A673 (cell line): ENCODE measurements around the gene ACIN1. TPM values are rescaled to one million over a fixed set of nuclear protein-coding genes. Genes with fewer than 3 reads are reported as not detected.

Experiments used
- BruUV-seq: library from RNA; stranded (reverse); fragments of 400-500 nt; replicated peaks from 2 replicates; lab custom pipeline; 2021; lab: Mats Ljungman, UMichigan
- CTCF ChIA-PET: fragments of 300-600 bp; sonication (Branson Sonifier 250); formaldehyde crosslinking; loops from one replicate; lab custom pipeline; 2022; ENCODE audit warnings: antibody characterized with exemption; lab: Charles Lee
- POLR2A ChIA-PET: fragments of 300-600 bp; sonication (Branson Sonifier 250); formaldehyde crosslinking; loops from one replicate; lab custom pipeline; 2022; ENCODE audit warnings: antibody characterized with exemption; ENCODE audit not compliant: low non-redundant PET; lab: Charles Lee
- DNase-seq: peaks from one replicate; pipeline ENCODE4 v3.0.0-alpha.2; 2015; ENCODE audit warnings: low spot score
- H3K27ac ChIP-seq: fragments of 200-600 bp; sonication (generic); 2 replicates; pipeline ENCODE4 v1.5.1; 2016; ENCODE audit warnings: mixed run types, low read depth, mild to moderate bottlenecking, mixed read lengths, antibody characterized with exemption, low read length; ENCODE audit not compliant: poor library complexity, severe bottlenecking
- H3K27me3 ChIP-seq: fragments of 200-600 bp; sonication (generic); replicated peaks from 2 replicates; pipeline ENCODE4 v1.6.1; 2017; ENCODE audit warnings: mixed run types, low read depth, mild to moderate bottlenecking, mixed read lengths, antibody characterized with exemption, low read length; ENCODE audit not compliant: insufficient read depth, poor library complexity
- H3K36me3 ChIP-seq: fragments of 200-600 bp; sonication (generic); 2 replicates; pipeline ENCODE4 v1.6.1; 2016; ENCODE audit warnings: mixed run types, mild to moderate bottlenecking, mixed read lengths, antibody characterized with exemption, low read length; ENCODE audit not compliant: insufficient read depth, poor library complexity, severe bottlenecking
- H3K4me1 ChIP-seq: fragments of 200-600 bp; sonication (generic); 2 replicates; pipeline ENCODE4 v1.6.1; 2017; ENCODE audit warnings: mixed run types, mild to moderate bottlenecking, mixed read lengths, antibody characterized with exemption, low read length; ENCODE audit not compliant: insufficient read depth, poor library complexity, severe bottlenecking
- H3K4me3 ChIP-seq: fragments of 200-600 bp; sonication (generic); 2 replicates; pipeline ENCODE4 v1.5.1; 2016; ENCODE audit warnings: low read depth, mixed run types, mild to moderate bottlenecking, mixed read lengths, low read length; ENCODE audit not compliant: poor library complexity, severe bottlenecking
- H3K9me3 ChIP-seq: fragments of 200-600 bp; sonication (generic); 2 replicates; pipeline ENCODE4 v1.6.1; 2016; ENCODE audit warnings: mixed run types, low read depth, mild to moderate bottlenecking, mixed read lengths, antibody characterized with exemption, low read length; ENCODE audit not compliant: poor library complexity, severe bottlenecking
- CTCF ChIP-seq: fragments of 300-800, 200-600 bp; sonication (generic); conservative IDR thresholded peaks from 2 replicates; pipeline ENCODE4 v1.5.1; 2017; ENCODE audit warnings: low read depth, mild to moderate bottlenecking, antibody characterized with exemption, low read length, moderate library complexity, mixed read lengths
- EZH2 ChIP-seq: fragments of 200-600 bp; sonication (generic); IDR thresholded peaks from 2 replicates; pipeline ENCODE4 v1.6.1; 2017; ENCODE audit warnings: borderline replicate concordance, low read depth, mild to moderate bottlenecking, mixed read lengths, antibody characterized with exemption, low read length; ENCODE audit not compliant: poor library complexity, severe bottlenecking
- intact Hi-C: fragments of 100-400 bp; cut with micrococcal nuclease; formaldehyde crosslinking; loops from one replicate; pipeline ENCODE4 v1.10.0; 2022; ENCODE audit not compliant: unreplicated experiment
- total RNA-seq: library from RNA; stranded (reverse); gene quantifications from 2 replicates; pipeline ENCODE4 v1.2.3, GENCODE V29; 2021

Gene ACIN1
- total RNA-seq, 1 experiment from 2014 or later, result 339 TPM

- no peaks in the 10 kb centered on the region for H3K27me3 ChIP-seq
- no peak overlapping the region for H3K4me3 ChIP-seq
- H3K36me3 ChIP-seq, result no peaks in the 10 kb centered on the region
- CTCF ChIA-PET, result no interaction called here
- no peak overlapping the region for H3K27ac ChIP-seq
- H3K9me3 ChIP-seq, result no peaks in the 10 kb centered on the region
- DNase-seq, result no peak
- intact Hi-C loops, result no loop called here
- peaks cover 15% of the 10 kb centered on the region for H3K4me1 ChIP-seq
- no TSS peak for BruUV-seq
- TF ChIP-seq EZH2 (no peak), CTCF (no peak)
- POLR2A ChIA-PET, result no interaction called here
Observed at GRCh38 chr14:23104070-23104590, 9.2 kb upstream of the ACIN1 start.

GRCh38 chr14:23103581-23103980 is 8.6 kb upstream of the ACIN1 start:
- Histone ChIP-seq H3K4me1 (peaks cover 15% of the 10 kb centered on the region), H3K36me3 (peaks cover 4% of the 10 kb centered on the region), H3K27me3 (no peaks in the 10 kb centered on the region), H3K4me3 (no peak overlapping the region), H3K9me3 (no peaks in the 10 kb centered on the region), H3K27ac (no peak overlapping the region)
- no peak for DNase-seq
- intact Hi-C loops, result no loop called here
- POLR2A ChIA-PET, result no interaction called here
- no TSS peak for BruUV-seq
- CTCF ChIA-PET, result no interaction called here
- no peak for TF ChIP-seq EZH2
- TF ChIP-seq CTCF, result no peak

GRCh38 chr14:23102801-23103200 is 7.9 kb upstream of the ACIN1 start:
- BruUV-seq, result no TSS peak
- Histone ChIP-seq H3K27ac (no peak overlapping the region), H3K27me3 (no peaks in the 10 kb centered on the region), H3K36me3 (peaks cover 12% of the 10 kb centered on the region), H3K9me3 (no peaks in the 10 kb centered on the region), H3K4me1 (peaks cover 15% of the 10 kb centered on the region), H3K4me3 (no peak overlapping the region)
- POLR2A ChIA-PET, result no interaction called here
- no peak for TF ChIP-seq EZH2
- TF ChIP-seq CTCF, result no peak
- DNase-seq, result no peak
- CTCF ChIA-PET, result no interaction called here
- intact Hi-C loops, result no loop called here
